Gastrocnemius medialis (tissue), 4 donors: ENCODE data around the gene POMGNT1. TPM values are rescaled to one million over a fixed set of nuclear protein-coding genes. Genes with fewer than 3 reads are reported as not detected.

Experiments used
- ATAC-seq, 2 donors: fragments of 150-250 bp; one replicate each; pipeline ENCODE4 v1.9.1; 2016
- DNase-seq, 2 donors: peaks; one replicate each; pipeline ENCODE4 v3.0.0-alpha.2; 2019
- H3K27ac ChIP-seq, 4 donors: fragments of 200-600 bp; sonication (generic); 1 replicate in 1 of 4; 2 replicates in 3 of 4; pipeline ENCODE4 v1.5.1; 2016 to 2018; ENCODE audit warnings: mild to moderate bottlenecking in 2 of 4, moderate library complexity in 1 of 4
- H3K27me3 ChIP-seq, 3 donors: fragments of 200-600 bp; sonication (generic) in 2 of 3; 1 replicate in 1 of 3; 2 replicates in 2 of 3; pipeline versions ENCODE4 v1.5.1 to v1.6.0; 2016 to 2019; ENCODE audit warnings: mild to moderate bottlenecking in 1 of 3, moderate library complexity in 1 of 3
- H3K36me3 ChIP-seq, 2 donors: fragments of 200-600 bp; sonication (generic) in 1 of 2; one replicate each; pipeline ENCODE4 v1.5.1; 2017 to 2018
- H3K4me1 ChIP-seq, 2 donors: fragments of 200-600 bp; sonication (generic) in 1 of 2; one replicate each; pipeline ENCODE4 v1.5.1; 2016 to 2017; ENCODE audit warnings: mild to moderate bottlenecking in 2 of 2
- H3K4me3 ChIP-seq, 4 donors: fragments of 200-600 bp; sonication (generic) in 3 of 4; 1 replicate in 1 of 4; 2 replicates in 3 of 4; pipeline ENCODE4 v1.5.1; 2016 to 2019; ENCODE audit warnings: mild to moderate bottlenecking in 2 of 4
- H3K9me3 ChIP-seq, 3 donors: fragments of 200-600 bp; sonication (generic) in 2 of 3; 1 replicate in 1 of 3; 2 replicates in 2 of 3; pipeline ENCODE4 v1.5.1; 2016 to 2019
- POLR2A ChIP-seq, 2 donors: fragments of 450-650 bp; IDR thresholded peaks; one replicate each; pipeline ENCODE4 v1.6.1; 2017; ENCODE audit warnings: antibody characterized with exemption in 2 of 2, mild to moderate bottlenecking in 2 of 2, moderate library complexity in 2 of 2
- in situ Hi-C, 4 donors: fragments of 200-750 bp; cut with MboI; loops; one replicate each; pipeline versions ENCODE4 v1.15.0 to v1.8.0; 2017; ENCODE audit warnings: low sequenced_read_pairs in 4 of 4
- intact Hi-C: fragments of 100-400 bp; cut with DNase I; formaldehyde crosslinking; loops from one replicate; pipeline ENCODE4 v1.15.1; 2023; ENCODE audit warnings: low total_unique reads
- total RNA-seq, 4 donors: library from RNA; depleted of rRNA; stranded (reverse); fragments of >200 nt; gene quantifications; one replicate each; pipeline versions ENCODE4 v1.1.0 to v1.2.3, GENCODE V29; 2016
- TF ChIP-seq, protein P1 (sequence below), 5 experiments: fragments of 450-650 bp in 3 of 5; fragments of 200-600 bp in 2 of 5; sonication (generic) in 2 of 5; IDR thresholded peaks in 4 of 5; conservative IDR thresholded peaks in 1 of 5; 1 replicate in 4 of 5; 2 replicates in 1 of 5; pipeline ENCODE4 v1.5.1; 2016 to 2019; ENCODE audit warnings: antibody characterized with exemption in 5 of 5, mild to moderate bottlenecking in 3 of 5, moderate library complexity in 3 of 5

Gene POMGNT1
- total RNA-seq, 4 donors from 2014 or later, result 66.2 to 107 (median 92.2) TPM

DNA sequence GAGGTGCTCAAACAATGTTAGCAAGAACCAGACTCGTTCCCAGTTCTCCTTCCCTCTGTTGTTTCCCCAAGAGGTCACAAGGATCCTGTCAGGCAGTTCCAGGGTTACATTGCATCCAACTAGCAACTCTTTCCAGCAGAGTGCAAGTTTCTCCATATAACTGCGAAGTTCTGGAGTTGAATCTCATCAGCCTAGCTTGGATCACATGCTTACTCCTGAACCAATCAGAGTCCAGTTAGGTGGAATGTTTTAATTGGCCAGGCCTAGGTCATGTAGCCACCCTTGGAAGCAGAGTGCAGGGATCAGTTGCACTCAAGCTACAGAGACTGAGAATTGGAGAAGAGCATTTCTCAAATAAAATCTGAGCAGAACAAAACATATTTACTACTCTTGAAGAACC is 49.9 kb downstream of the POMGNT1 start:
- Histone ChIP-seq H3K4me3 (no peak overlapping the region), H3K4me1 (peaks cover 0 to 10% of the 10 kb centered on the region in 2 donors), H3K36me3 (no peaks in the 10 kb centered on the region), H3K27me3 (no peaks in the 10 kb centered on the region), H3K9me3 (no peaks in the 10 kb centered on the region), H3K27ac (no peak overlapping the region)
- TF ChIP-seq, protein P1, sequence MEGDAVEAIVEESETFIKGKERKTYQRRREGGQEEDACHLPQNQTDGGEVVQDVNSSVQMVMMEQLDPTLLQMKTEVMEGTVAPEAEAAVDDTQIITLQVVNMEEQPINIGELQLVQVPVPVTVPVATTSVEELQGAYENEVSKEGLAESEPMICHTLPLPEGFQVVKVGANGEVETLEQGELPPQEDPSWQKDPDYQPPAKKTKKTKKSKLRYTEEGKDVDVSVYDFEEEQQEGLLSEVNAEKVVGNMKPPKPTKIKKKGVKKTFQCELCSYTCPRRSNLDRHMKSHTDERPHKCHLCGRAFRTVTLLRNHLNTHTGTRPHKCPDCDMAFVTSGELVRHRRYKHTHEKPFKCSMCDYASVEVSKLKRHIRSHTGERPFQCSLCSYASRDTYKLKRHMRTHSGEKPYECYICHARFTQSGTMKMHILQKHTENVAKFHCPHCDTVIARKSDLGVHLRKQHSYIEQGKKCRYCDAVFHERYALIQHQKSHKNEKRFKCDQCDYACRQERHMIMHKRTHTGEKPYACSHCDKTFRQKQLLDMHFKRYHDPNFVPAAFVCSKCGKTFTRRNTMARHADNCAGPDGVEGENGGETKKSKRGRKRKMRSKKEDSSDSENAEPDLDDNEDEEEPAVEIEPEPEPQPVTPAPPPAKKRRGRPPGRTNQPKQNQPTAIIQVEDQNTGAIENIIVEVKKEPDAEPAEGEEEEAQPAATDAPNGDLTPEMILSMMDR (IDR thresholded peaks at IDR 0.05 in 4 of 5, conservative IDR thresholded peaks at IDR 0.05 in 1 of 5), result no peak
- no peak for TF ChIP-seq POLR2A (IDR thresholded peaks at IDR 0.05)
- in situ Hi-C loops, result no loop called here
- DNase-seq (no peak), ATAC-seq (no peak)
- intact Hi-C loops, result no loop called here

Other genes starting within 250 kb of the POMGNT1 start
- 10 to 100 TPM; 12.1 to 23.8 (median 15.9) TPM for gene PIK3R3, start 65.8 kb downstream of the POMGNT1 start, total RNA-seq
- gene TSPAN1, start 23.3 kb downstream of the POMGNT1 start, total RNA-seq, result 10 to 100 TPM in 1 of 4 donors, 1 to 10 TPM in 2, under 1 TPM in 1; 0.88 to 10.7 (median 6.0) TPM
- not detected for gene P3R3URF, start 21.9 kb downstream of the POMGNT1 start, total RNA-seq
- 1 to 10 TPM in 1 of 4 donors, under 1 TPM in 2, not detected in 1; 0.39 to 1.9 (median 0.47) TPM for gene LURAP1, start 4.9 kb upstream of the POMGNT1 start, total RNA-seq
- 1 to 10 TPM in 1 of 4 donors, not detected in 3; 1.1 TPM for gene RAD54L, start 49.3 kb upstream of the POMGNT1 start, total RNA-seq
- 10 to 100 TPM; 76.3 to 99.2 (median 77.9) TPM for gene LRRC41, start 105.2 kb upstream of the POMGNT1 start, total RNA-seq
- gene UQCRH, start 105.3 kb upstream of the POMGNT1 start, total RNA-seq, result 100 to 1,000 TPM; 415 to 695 (median 493) TPM
- gene NSUN4, start 142.4 kb upstream of the POMGNT1 start, total RNA-seq, result 10 to 100 TPM; 15.5 to 22.5 (median 20.8) TPM
- 10 to 100 TPM in 1 of 4 donors, 1 to 10 TPM in 3; 5.2 to 15.6 (median 7.3) TPM for gene FAAH, start 195.9 kb upstream of the POMGNT1 start, total RNA-seq